Omental fat pad (tissue), 4 donors: ENCODE data around the gene ATIC. TPM values are rescaled to one million over a fixed set of nuclear protein-coding genes. Genes with fewer than 3 reads are reported as not detected.

ENCODE experiments used
- ATAC-seq: fragments of 150-250 bp; one replicate; pipeline ENCODE4 v1.9.1; 2016; ENCODE audit warnings: mild to moderate bottlenecking, moderate library complexity; ENCODE audit not compliant: low FRiP score
- DNase-seq: peaks from one replicate; pipeline ENCODE4 v3.0.0-alpha.2; 2019; ENCODE audit warnings: low spot score
- CTCF ChIP-seq, 3 donors: fragments of 450-650 bp; IDR thresholded peaks; one replicate each; pipeline ENCODE4 v1.5.1; 2016 to 2017; ENCODE audit warnings: antibody characterized with exemption in 3 of 3, mild to moderate bottlenecking in 3 of 3, moderate library complexity in 2 of 3
- total RNA-seq, 4 donors: library from RNA; depleted of rRNA; stranded (reverse); fragments of >200 nt; gene quantifications; one replicate each; pipeline ENCODE4 v1.1.0, GENCODE V29; 2016

Gene ATIC
- total RNA-seq, 4 donors from 2014 or later = 28.2 to 62.1 (median 35.9) TPM

GRCh38 chr2:215354771-215355695 is 43.2 kb downstream of the ATIC start:
- ATAC-seq (no peak), DNase-seq (no peak)
- TF ChIP-seq CTCF (IDR thresholded peaks at IDR 0.05) = no peak

GRCh38 chr2:215355801-215356200 is 43.9 kb downstream of the ATIC start:
- TF ChIP-seq CTCF (IDR thresholded peaks at IDR 0.05) = no peak
- no peak for ATAC-seq
- no peak for DNase-seq

- TF ChIP-seq CTCF (IDR thresholded peaks at IDR 0.05) = no peak
- no peak for ATAC-seq
- DNase-seq = no peak
Measured at GRCh38 chr2:215356334-215356947, 44.6 kb downstream of the ATIC start.

- no peak for TF ChIP-seq CTCF (IDR thresholded peaks at IDR 0.05)
- no peak for ATAC-seq
- no peak for DNase-seq
Measured at GRCh38 chr2:215356948-215357461, 45.1 kb downstream of the ATIC start.

GRCh38 chr2:215357660-215358059 is 45.8 kb downstream of the ATIC start:
- no peak for DNase-seq
- ATAC-seq = no peak

GRCh38 chr2:215358312-215358845 is 46.5 kb downstream of the ATIC start:
- TF ChIP-seq CTCF (IDR thresholded peaks at IDR 0.05) = no peak
- no peak for DNase-seq
- ATAC-seq = no peak

More at GRCh38 chr2:215357660-215358059, 45.8 kb downstream of the ATIC start:
- TF ChIP-seq CTCF (IDR thresholded peaks at IDR 0.05) = no peak
